AG09319 (cell line): ENCODE results near the gene TUBGCP5.

Experiments
- DNase-seq: peaks from one replicate; pipeline ENCODE4 v3.0.0-alpha.2; 2010; ENCODE audit warnings: low read depth; ENCODE audit errors: extremely low read depth
- CTCF ChIP-seq: IDR thresholded peaks from 2 replicates; pipeline ENCODE4 v1.5.1; 2011; ENCODE audit warnings: low read depth, mild to moderate bottlenecking, inconsistent platforms, low read length, moderate library complexity

Gene TUBGCP5

GRCh38 chr15:23073890-23074646 is 34.7 kb upstream of the TUBGCP5 start:
- no peak for TF ChIP-seq CTCF
- DNase-seq, result no peak

- no peak for TF ChIP-seq CTCF
- no peak for DNase-seq
These were observed 33.3 kb upstream of the TUBGCP5 start for GRCh38 chr15:23072633-23073032.

GRCh38 chr15:23069496-23070166 is 30.3 kb upstream of the TUBGCP5 start:
- no peak for TF ChIP-seq CTCF
- no peak for DNase-seq

GRCh38 chr15:23067416-23067815 is 28.0 kb upstream of the TUBGCP5 start:
- TF ChIP-seq CTCF, result no peak
- no peak for DNase-seq

- DNase-seq, result no peak
- TF ChIP-seq CTCF, result no peak
These were observed 26.5 kb upstream of the TUBGCP5 start for GRCh38 chr15:23065836-23066235.

- no peak for DNase-seq
- no peak for TF ChIP-seq CTCF
These were observed 24.8 kb upstream of the TUBGCP5 start for GRCh38 chr15:23064156-23064555.

- DNase-seq, result no peak
- TF ChIP-seq CTCF, result no peak
These were observed 18.3 kb upstream of the TUBGCP5 start for GRCh38 chr15:23057707-23058106.
